Esophagus squamous epithelium (tissue), 5 donors: Measurements from ENCODE around the gene COL3A1. TPM values are rescaled to one million over a fixed set of nuclear protein-coding genes. Genes with fewer than 3 reads are reported as not detected.
A peak's percentile ranks its signal among the peaks of the same experiment; 100 is the strongest.

Experiments used
- DNase-seq: peaks from one replicate; lab custom pipeline; 2025; lab: John Stamatoyannopoulos, UW
- H3K27ac ChIP-seq, 4 donors: fragments of 200-600 bp; sonication (generic); one replicate each; pipeline ENCODE4 v1.5.1; 2016 to 2019; ENCODE audit warnings: mild to moderate bottlenecking in 1 of 4
- H3K27me3 ChIP-seq, 4 donors: fragments of 200-600 bp; sonication (generic); 1 replicate in 3 of 4; 2 replicates in 1 of 4; pipeline versions ENCODE4 v1.5.1 to v1.6.0; 2017 to 2021; ENCODE audit warnings: antibody characterized with exemption in 1 of 4
- H3K36me3 ChIP-seq, 3 donors: fragments of 200-600 bp; sonication (generic); one replicate each; pipeline ENCODE4 v1.5.1; 2016 to 2019
- H3K4me1 ChIP-seq, 3 donors: fragments of 200-600 bp; sonication (generic); one replicate each; pipeline ENCODE4 v1.5.1; 2017 to 2019
- H3K4me3 ChIP-seq, 4 donors: fragments of 200-600 bp; sonication (generic); 1 replicate in 3 of 4; 2 replicates in 1 of 4; pipeline ENCODE4 v1.5.1; 2016 to 2019; ENCODE audit warnings: mild to moderate bottlenecking in 2 of 4, moderate library complexity in 1 of 4
- H3K9me3 ChIP-seq, 3 donors: fragments of 200-600 bp; sonication (generic); one replicate each; pipeline ENCODE4 v1.5.1; 2016 to 2019
- POLR2A ChIP-seq, 4 donors: fragments of 450-650 bp; IDR thresholded peaks; one replicate each; pipeline ENCODE4 v1.6.1; 2017; ENCODE audit warnings: antibody characterized with exemption in 4 of 4, mild to moderate bottlenecking in 4 of 4, moderate library complexity in 3 of 4
- WGBS, 2 donors: methylation state at CpG; one replicate each; pipeline ENCODE4 v1.1.5; 2018; 5-methylcytosine and 5-hydroxymethylcytosine counted together
- intact Hi-C: fragments of 100-400 bp; cut with DNase I; formaldehyde crosslinking; loops from one replicate; pipeline ENCODE4 v1.15.0; 2022
- total RNA-seq, 4 donors: library from RNA; depleted of rRNA; stranded (reverse); fragments of >200 nt; gene quantifications; one replicate each; pipeline ENCODE4 v1.1.0, GENCODE V29; 2016
- TF ChIP-seq, protein P1 (sequence below), 6 experiments: fragments of 450-650 bp in 4 of 6; fragments of 200-600 bp in 2 of 6; sonication (generic) in 2 of 6; IDR thresholded peaks; one replicate each; pipeline ENCODE4 v1.5.1; 2016 to 2019; ENCODE audit warnings: antibody characterized with exemption in 6 of 6, mild to moderate bottlenecking in 4 of 6, moderate library complexity in 4 of 6
- donor health status: DM: yes; HTN: yes; CAD: no.

The COL3A1 gene
- total RNA-seq, 4 donors from 2014 or later, result 14.9 to 119 (median 63.8) TPM

DNA sequence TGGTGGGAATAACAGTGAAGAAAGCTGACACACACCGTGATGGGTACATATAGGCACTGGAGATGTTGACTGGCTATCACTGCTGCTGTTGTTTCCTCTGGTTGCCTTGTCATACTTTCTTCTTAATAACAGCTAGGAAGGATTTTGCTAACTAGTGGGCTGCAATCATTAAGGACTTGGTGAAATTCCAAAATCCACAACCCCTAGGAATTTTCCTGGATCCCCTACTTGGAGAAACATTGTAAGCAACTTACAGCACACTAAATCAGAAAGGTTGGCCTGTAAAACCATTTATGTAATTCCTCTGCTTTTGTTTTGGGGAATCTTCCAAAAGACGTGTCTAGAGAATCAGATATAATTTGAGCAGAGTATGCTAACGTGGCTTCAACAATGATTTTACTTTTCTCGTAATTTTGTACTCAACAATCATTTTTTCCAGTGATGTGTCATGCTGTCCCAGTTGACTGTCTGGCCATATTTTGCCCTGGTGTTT, 8.0 kb upstream of the COL3A1 start:
- Histone ChIP-seq H3K36me3 (no peaks in the 10 kb centered on the region), H3K4me3 (no peak overlapping the region), H3K4me1 (no peaks in the 10 kb centered on the region), H3K27me3 (no peaks in the 10 kb centered on the region), H3K27ac (peak overlapping the region in 3 of 4 donors; percentile 2 to 21 (median 14)), H3K9me3 (no peaks in the 10 kb centered on the region)
- WGBS, 2 donors, result 41 to 57% methylated on average over 4 of the region's 4 CpGs
- TF ChIP-seq, protein P1, sequence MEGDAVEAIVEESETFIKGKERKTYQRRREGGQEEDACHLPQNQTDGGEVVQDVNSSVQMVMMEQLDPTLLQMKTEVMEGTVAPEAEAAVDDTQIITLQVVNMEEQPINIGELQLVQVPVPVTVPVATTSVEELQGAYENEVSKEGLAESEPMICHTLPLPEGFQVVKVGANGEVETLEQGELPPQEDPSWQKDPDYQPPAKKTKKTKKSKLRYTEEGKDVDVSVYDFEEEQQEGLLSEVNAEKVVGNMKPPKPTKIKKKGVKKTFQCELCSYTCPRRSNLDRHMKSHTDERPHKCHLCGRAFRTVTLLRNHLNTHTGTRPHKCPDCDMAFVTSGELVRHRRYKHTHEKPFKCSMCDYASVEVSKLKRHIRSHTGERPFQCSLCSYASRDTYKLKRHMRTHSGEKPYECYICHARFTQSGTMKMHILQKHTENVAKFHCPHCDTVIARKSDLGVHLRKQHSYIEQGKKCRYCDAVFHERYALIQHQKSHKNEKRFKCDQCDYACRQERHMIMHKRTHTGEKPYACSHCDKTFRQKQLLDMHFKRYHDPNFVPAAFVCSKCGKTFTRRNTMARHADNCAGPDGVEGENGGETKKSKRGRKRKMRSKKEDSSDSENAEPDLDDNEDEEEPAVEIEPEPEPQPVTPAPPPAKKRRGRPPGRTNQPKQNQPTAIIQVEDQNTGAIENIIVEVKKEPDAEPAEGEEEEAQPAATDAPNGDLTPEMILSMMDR (IDR thresholded peaks at IDR 0.05), result no peak
- TF ChIP-seq POLR2A (IDR thresholded peaks at IDR 0.05), result no peak
- DNase-seq, result no peak
- intact Hi-C loops, result no loop called here

DNA sequence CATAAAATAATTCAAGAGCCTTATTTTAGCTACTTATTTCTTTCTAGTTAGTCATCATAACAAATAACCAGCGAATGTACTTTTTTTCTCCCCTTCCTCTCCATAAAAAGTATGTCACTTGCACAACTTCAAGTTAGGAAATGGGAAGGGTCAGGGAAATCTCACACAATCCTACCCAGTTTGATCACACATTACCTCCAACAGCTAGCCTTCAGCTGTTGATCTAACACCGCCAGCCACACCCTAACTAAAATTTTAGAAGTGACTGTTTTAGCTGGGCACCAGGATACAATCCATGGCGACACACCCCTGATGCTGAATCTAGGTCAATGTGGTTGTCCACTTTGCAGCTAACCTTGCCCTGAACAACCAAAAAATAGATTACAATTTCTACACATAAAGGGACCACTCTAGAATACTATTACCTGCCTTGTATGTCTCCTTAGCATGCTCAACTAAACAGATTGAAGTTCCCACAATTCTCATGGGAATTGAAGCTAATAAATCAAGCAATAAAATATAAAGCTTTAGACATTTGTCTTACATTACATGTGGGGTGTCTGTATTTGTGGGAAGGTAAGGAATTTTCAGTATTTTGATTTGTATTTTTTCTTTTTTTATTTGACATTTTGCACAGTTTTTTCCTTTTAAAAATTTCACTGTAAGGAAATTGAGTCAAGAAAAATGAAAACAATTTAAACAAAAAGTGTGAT, 7.3 kb upstream of the COL3A1 start:
- no peaks in the 10 kb centered on the region for H3K36me3 ChIP-seq
- intact Hi-C loops, result no loop called here
- DNase-seq, result no peak
- WGBS, 2 donors, result 69 to 89% methylated on average over 3 of the region's 3 CpGs
- H3K9me3 ChIP-seq, result no peaks in the 10 kb centered on the region
- H3K4me3 ChIP-seq, result no peak overlapping the region
- TF ChIP-seq, protein P1 (IDR thresholded peaks at IDR 0.05), result no peak
- no peak for TF ChIP-seq POLR2A (IDR thresholded peaks at IDR 0.05)
- no peaks in the 10 kb centered on the region for H3K27me3 ChIP-seq
- H3K27ac ChIP-seq, result peak overlapping the region in 2 of 4 donors; percentile 2 to 21
- no peaks in the 10 kb centered on the region for H3K4me1 ChIP-seq

DNA sequence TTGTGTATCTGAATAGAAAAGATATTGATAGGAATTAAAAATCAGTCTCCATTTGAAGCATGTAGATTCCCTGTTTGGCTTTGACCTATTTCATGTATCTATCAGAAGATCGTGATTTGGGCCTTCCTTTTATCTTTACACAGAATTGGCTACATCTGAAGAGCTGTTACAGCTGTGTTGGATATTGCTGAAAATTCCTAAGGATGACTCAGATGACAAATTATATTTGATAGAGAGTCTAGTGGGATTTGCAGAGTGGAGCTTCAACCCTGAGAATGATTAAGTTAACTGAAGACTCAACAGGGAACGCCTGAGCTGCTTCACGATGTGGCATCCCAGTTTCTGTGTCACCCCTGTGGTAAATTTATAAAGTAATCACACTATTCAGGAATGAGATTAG, 4.9 kb upstream of the COL3A1 start:
- H3K9me3 ChIP-seq, result no peaks in the 10 kb centered on the region
- H3K4me1 ChIP-seq, result no peaks in the 10 kb centered on the region
- no peak for TF ChIP-seq POLR2A (IDR thresholded peaks at IDR 0.05)
- TF ChIP-seq, protein P1 (IDR thresholded peaks at IDR 0.05), result no peak
- intact Hi-C loops, result no loop called here
- no peak for DNase-seq
- H3K27ac ChIP-seq, result peak overlapping the region in 3 of 4 donors; percentile 26 to 46 (median 32)
- no peak overlapping the region for H3K4me3 ChIP-seq
- H3K27me3 ChIP-seq, result no peaks in the 10 kb centered on the region
- no peaks in the 10 kb centered on the region for H3K36me3 ChIP-seq
- 44 to 68% methylated on average over 3 of the region's 3 CpGs for WGBS, 2 donors

DNA sequence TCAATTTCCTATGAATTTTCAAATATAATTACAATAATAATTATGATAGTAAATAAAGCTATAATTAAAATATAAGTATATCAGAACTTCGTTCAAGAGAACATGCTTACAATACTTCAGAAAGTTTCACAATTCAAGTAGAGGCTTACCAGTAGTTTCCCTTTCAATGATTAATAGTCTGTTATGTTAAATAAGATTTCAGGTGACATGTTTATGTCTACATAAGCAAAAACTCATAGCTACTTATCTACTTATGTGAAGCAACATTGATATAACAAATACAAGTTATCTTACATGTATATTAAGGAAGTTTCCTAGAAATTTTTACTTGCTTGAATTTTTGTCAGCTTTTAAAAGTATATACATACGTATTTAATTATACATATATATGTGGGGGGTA, 4.5 kb upstream of the COL3A1 start:
- no peak overlapping the region for H3K4me3 ChIP-seq
- TF ChIP-seq, protein P1 (IDR thresholded peaks at IDR 0.05), result no peak
- TF ChIP-seq POLR2A (IDR thresholded peaks at IDR 0.05), result no peak
- no peaks in the 10 kb centered on the region for H3K36me3 ChIP-seq
- H3K27me3 ChIP-seq, result no peaks in the 10 kb centered on the region
- DNase-seq, result no peak
- WGBS, 2 donors, result 51 to 66% methylated on average over 2 of the region's 2 CpGs
- H3K4me1 ChIP-seq, result no peaks in the 10 kb centered on the region
- H3K9me3 ChIP-seq, result no peaks in the 10 kb centered on the region
- intact Hi-C loops, result loop anchor here (10.0 kb wide), 1 partner anchor 445 kb away; no protein-coding TSS in a partner anchor
- H3K27ac ChIP-seq, result peak overlapping the region in 3 of 4 donors; percentile 26 to 46 (median 32)

DNA sequence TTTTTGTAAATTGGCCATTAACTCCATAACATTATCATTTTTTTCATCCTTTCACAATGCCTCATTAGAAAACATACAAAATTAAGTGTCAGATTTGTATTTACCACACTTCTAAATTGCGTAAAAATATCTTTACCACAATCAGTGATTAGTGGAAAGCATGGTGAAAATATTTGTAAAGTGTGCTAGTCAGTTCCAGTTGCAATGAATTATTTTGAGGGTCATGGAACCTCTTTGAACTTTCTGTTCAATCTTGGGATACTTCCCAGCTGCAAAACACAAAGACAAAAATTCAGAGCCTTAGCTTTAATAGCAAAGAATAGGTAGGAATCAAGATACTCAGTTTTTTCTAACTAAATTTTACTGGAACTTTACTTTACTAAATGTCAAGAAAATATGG, 4.0 kb upstream of the COL3A1 start:
- Histone ChIP-seq H3K4me3 (no peak overlapping the region), H3K27ac (peak overlapping the region in 2 of 4 donors; percentile 32 to 46), H3K4me1 (no peaks in the 10 kb centered on the region), H3K27me3 (no peaks in the 10 kb centered on the region), H3K9me3 (no peaks in the 10 kb centered on the region), H3K36me3 (no peaks in the 10 kb centered on the region)
- no peak for TF ChIP-seq POLR2A (IDR thresholded peaks at IDR 0.05)
- TF ChIP-seq, protein P1 (IDR thresholded peaks at IDR 0.05), result no peak
- WGBS, 2 donors, result 66 to 76% methylated on average over 1 of the region's 1 CpG
- DNase-seq, result no peak
- intact Hi-C loops, result loop anchor here (10.0 kb wide), 1 partner anchor 445 kb away; no protein-coding TSS in a partner anchor
